Measurements from ENCODE around the gene ZYX.

DNA sequence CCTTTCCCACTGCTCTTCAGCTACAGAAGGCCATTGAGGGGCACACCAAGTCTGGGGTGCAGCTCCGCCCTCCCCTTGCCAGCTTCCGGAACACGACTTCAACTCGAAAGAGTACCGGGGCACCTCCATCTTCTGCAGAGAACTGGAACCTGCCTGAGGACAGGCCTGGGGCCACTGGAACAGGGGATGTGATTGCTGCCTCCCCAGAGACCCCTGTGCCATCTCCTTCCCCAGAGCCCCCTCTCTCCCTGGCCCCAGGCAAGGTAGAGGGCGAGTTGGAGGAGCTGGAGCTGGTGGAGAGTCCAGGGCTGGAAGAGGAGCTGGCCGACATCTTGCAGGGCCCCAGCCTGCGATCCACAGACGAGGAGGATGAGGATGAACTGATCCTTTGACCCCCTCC, 29.6 kb upstream of the ZYX start:
- TF ChIP-seq, protein P1, sequence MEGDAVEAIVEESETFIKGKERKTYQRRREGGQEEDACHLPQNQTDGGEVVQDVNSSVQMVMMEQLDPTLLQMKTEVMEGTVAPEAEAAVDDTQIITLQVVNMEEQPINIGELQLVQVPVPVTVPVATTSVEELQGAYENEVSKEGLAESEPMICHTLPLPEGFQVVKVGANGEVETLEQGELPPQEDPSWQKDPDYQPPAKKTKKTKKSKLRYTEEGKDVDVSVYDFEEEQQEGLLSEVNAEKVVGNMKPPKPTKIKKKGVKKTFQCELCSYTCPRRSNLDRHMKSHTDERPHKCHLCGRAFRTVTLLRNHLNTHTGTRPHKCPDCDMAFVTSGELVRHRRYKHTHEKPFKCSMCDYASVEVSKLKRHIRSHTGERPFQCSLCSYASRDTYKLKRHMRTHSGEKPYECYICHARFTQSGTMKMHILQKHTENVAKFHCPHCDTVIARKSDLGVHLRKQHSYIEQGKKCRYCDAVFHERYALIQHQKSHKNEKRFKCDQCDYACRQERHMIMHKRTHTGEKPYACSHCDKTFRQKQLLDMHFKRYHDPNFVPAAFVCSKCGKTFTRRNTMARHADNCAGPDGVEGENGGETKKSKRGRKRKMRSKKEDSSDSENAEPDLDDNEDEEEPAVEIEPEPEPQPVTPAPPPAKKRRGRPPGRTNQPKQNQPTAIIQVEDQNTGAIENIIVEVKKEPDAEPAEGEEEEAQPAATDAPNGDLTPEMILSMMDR (conservative IDR thresholded peaks at IDR 0.05; ENCODE audit: low read depth, low read length): no peak
- no peak for TF ChIP-seq EZH2 (IDR thresholded peaks at IDR 0.05; ENCODE audit: borderline replicate concordance, low read depth, low read length, poor library complexity, severe bottlenecking)

Data from A673 (cell line).